Right lobe of liver (tissue), 6 donors: Measurements from ENCODE around the gene CNPY3. TPM values are rescaled to one million over a fixed set of nuclear protein-coding genes. Genes with fewer than 3 reads are reported as not detected.

Experiments used
- ATAC-seq, 4 donors: fragments of 200-7000 bp; cut with Tn5 transposase; one replicate each; pipeline ENCODE4 v1.9.1; 2020; ENCODE audit warnings: mild to moderate bottlenecking in 4 of 4, moderate library complexity in 4 of 4
- DNase-seq, 3 donors: peaks; one replicate each; pipeline ENCODE4 v3.0.0-alpha.2; 2020
- H3K27ac ChIP-seq, 3 donors: fragments of 200-600 bp; one replicate each; pipeline ENCODE4 v1.8.0; 2022
- H3K27me3 ChIP-seq, 2 donors: fragments of 200-600 bp; one replicate each; pipeline ENCODE4 v1.8.0; 2022
- H3K36me3 ChIP-seq, 4 donors: fragments of 200-600 bp; sonication (generic) in 1 of 4; one replicate each; pipeline versions ENCODE4 v1.5.1 to v1.8.0; 2017 to 2022; ENCODE audit warnings: control low read depth in 1 of 4
- H3K4me1 ChIP-seq, 4 donors: fragments of 200-600 bp; sonication (generic) in 1 of 4; one replicate each; pipeline versions ENCODE4 v1.5.1 to v1.8.0; 2017 to 2022; ENCODE audit warnings: control low read depth in 1 of 4
- H3K4me3 ChIP-seq, 3 donors: fragments of 200-600 bp; one replicate each; pipeline ENCODE4 v1.8.0; 2022
- H3K9me3 ChIP-seq, 4 donors: fragments of 200-600 bp; sonication (generic) in 1 of 4; one replicate each; pipeline versions ENCODE4 v1.5.1 to v1.8.0; 2017 to 2022; ENCODE audit warnings: control low read depth in 1 of 4
- POLR2A ChIP-seq: fragments of 450-650 bp; IDR thresholded peaks from one replicate; pipeline ENCODE4 v1.6.1; 2017; ENCODE audit warnings: antibody characterized with exemption, mild to moderate bottlenecking
- WGBS: methylation state at CpG from one replicate; pipeline ENCODE4 v1.1.6; 2018; ENCODE audit warnings: low coverage, low lambda C conversion rate; ENCODE audit not compliant: insufficient coverage; ENCODE audit errors: missing lambda C conversion rate; 5-methylcytosine and 5-hydroxymethylcytosine counted together
- intact Hi-C, 2 donors: fragments of 100-400 bp; cut with DNase I; formaldehyde crosslinking; loops; one replicate each; pipeline versions ENCODE4 v1.11.2 to v1.14.1; 2022
- total RNA-seq, 6 experiments: library from RNA; depleted of rRNA in 2 of 6; stranded (reverse); fragments of >200 nt in 2 of 6; fragmentation: NEBNext Ultra II Directional in 3 of 6; extraction: Animal tissue kit (Norgen Biotek cat#: 25700) in 3 of 6; gene quantifications; one replicate each; pipeline versions ENCODE4 v1.1.0 to v1.2.4, GENCODE V29; 2016 to 2023
- TF ChIP-seq, protein P1 (sequence below), 4 donors: fragments of 200-600 bp in 3 of 4; fragments of 450-650 bp in 1 of 4; IDR thresholded peaks; one replicate each; pipeline versions ENCODE4 v1.5.1 to v1.8.0; 2016 to 2022; ENCODE audit warnings: antibody characterized with exemption in 4 of 4, mild to moderate bottlenecking in 2 of 4
- donor health status: DM: no; HTN: yes; CAD: no.
- donor health status: DM: no; HTN: no; CAD: no.
- donor health status: DM: no; HTN: no; CAD: no.
- donor health status: DM: no; HTN: yes; CAD: no.
- donor health status: DM: no; HTN: yes; CAD: no.

CNPY3 gene
- total RNA-seq, 6 experiments from 2014 or later, result 11.1 to 75.4 (median 28.8) TPM

DNA sequence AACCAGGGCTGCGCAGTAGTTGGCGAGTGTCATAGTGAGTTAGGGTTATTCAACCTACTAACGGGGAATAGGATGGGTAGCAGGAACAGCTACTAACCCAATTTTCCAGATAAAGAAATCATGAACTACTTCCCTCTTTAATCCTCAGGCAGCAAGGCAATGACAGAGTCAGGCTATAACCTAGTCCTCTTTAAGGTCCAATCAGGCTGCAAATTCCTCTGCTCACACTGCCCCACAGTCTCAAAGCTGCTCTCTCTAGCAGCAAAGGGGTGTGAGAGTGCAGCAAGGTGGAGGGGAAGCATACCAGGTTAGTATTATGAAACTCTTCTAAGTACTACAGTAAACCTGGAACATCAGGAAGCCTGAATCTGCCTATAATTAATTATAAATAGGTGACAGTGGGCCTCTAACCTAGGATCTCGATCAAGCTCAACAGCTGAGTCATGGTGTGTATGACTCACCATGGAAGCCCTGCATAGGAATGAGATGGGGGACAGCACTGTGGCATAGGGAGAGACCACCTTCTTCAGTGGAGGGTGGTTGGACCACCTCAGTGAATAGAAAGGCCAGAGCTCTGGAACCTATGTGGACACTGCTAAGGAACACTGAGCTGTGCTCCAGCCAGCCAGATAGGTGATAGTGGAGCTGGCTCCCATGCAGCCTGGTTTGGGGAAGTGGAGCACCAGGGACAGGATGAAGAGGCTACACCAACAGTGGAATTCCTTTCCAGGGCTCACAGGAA, 41.8 kb downstream of the CNPY3 start:
- ATAC-seq (peak in 1 of 4 donors; percentile 73), DNase-seq (no peak)
- Histone ChIP-seq H3K9me3 (no peaks in the 10 kb centered on the region), H3K36me3 (peaks cover 0 to 10% (median 5%) of the 10 kb centered on the region in 4 donors), H3K4me3 (no peak overlapping the region), H3K4me1 (peaks cover 0 to 18% (median 0%) of the 10 kb centered on the region in 4 donors), H3K27me3 (no peaks in the 10 kb centered on the region), H3K27ac (no peak overlapping the region)
- intact Hi-C loops, result no loop called here
- 45% methylated on average over 1 of the region's 4 CpGs for WGBS
- TF ChIP-seq, protein P1, sequence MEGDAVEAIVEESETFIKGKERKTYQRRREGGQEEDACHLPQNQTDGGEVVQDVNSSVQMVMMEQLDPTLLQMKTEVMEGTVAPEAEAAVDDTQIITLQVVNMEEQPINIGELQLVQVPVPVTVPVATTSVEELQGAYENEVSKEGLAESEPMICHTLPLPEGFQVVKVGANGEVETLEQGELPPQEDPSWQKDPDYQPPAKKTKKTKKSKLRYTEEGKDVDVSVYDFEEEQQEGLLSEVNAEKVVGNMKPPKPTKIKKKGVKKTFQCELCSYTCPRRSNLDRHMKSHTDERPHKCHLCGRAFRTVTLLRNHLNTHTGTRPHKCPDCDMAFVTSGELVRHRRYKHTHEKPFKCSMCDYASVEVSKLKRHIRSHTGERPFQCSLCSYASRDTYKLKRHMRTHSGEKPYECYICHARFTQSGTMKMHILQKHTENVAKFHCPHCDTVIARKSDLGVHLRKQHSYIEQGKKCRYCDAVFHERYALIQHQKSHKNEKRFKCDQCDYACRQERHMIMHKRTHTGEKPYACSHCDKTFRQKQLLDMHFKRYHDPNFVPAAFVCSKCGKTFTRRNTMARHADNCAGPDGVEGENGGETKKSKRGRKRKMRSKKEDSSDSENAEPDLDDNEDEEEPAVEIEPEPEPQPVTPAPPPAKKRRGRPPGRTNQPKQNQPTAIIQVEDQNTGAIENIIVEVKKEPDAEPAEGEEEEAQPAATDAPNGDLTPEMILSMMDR (IDR thresholded peaks at IDR 0.05), result no peak
- TF ChIP-seq POLR2A, result no peak

DNA sequence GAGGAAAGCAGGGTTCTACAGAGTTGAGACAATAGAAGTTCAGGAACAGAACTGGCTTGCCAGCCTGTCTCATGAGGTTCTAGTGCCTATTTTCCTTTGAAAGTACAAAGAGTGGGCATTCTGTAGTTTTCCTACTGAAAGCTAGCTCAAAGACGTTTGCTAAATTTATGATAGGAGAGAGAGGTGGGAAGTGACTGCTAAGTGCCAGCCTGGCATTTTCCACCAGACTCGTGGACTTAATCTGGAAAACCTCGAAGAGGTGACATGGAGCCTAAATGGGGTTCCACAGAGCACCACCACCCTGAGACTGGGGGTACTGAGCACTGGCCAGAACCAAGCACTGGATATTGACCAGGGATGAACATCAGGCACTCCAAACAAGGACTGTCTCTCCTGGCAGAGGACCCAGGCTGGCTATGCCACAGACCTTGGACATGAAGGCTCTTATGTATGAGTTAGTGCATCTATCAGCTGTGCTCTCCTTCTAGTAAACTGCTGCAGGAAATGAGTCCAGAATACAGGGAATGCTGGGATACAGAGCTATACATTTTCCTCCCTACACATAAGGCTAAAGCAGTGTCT, 42.6 kb downstream of the CNPY3 start:
- DNase-seq (no peak), ATAC-seq (no peak)
- Histone ChIP-seq H3K4me1 (peaks cover 0 to 18% (median 0%) of the 10 kb centered on the region in 4 donors), H3K9me3 (no peaks in the 10 kb centered on the region), H3K36me3 (peaks cover 0 to 4% (median 2%) of the 10 kb centered on the region in 4 donors), H3K27me3 (no peaks in the 10 kb centered on the region), H3K4me3 (no peak overlapping the region), H3K27ac (no peak overlapping the region)
- TF ChIP-seq, protein P1 (IDR thresholded peaks at IDR 0.05), result no peak
- no peak for TF ChIP-seq POLR2A
- intact Hi-C loops, result no loop called here
- WGBS, result 80% methylated on average over 2 of the region's 3 CpGs

- Histone ChIP-seq H3K9me3 (no peaks in the 10 kb centered on the region), H3K27ac (no peak overlapping the region), H3K4me3 (no peak overlapping the region), H3K27me3 (no peaks in the 10 kb centered on the region), H3K36me3 (peaks cover 0 to 3% (median 0%) of the 10 kb centered on the region in 4 donors), H3K4me1 (peaks cover 0 to 30% (median 2%) of the 10 kb centered on the region in 4 donors)
- ATAC-seq, result no peak
- DNase-seq, result no peak
- 71% methylated on average over 3 of the region's 3 CpGs for WGBS
- intact Hi-C loops, result no loop called here
- no peak for TF ChIP-seq POLR2A
- TF ChIP-seq, protein P1 (IDR thresholded peaks at IDR 0.05), result no peak
These were observed 44.6 kb downstream of the CNPY3 start for GRCh38 chr6:42973926-42974325.

DNA sequence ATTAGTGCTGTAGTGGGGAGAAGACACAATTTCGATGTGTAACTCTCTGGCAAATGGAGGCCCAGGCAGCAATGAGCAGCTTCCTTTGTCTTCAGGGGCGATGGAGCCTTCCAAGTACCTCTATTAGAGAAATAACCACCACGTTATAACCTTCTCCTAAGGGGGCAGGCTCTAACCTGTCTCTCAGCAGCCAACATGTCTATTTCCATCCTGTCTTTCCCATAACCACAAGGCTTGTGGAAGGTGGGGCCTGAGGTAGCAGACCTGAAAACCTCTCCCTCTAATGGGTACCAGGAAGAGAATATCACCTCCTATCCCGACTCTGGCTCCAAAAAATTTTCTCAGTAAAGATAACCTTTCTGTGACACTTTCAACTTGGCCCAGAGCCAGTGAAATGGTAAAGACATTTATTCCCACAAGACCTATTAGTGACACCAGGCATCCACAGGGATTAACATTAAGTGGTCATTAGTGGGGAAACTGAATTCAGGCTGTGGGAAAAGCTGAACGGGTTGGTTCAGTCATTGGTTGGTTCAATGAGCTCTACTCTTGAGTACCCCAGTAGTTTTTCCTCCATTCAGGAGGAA, 45.7 kb downstream of the CNPY3 start:
- intact Hi-C loops, result no loop called here
- Histone ChIP-seq H3K9me3 (no peaks in the 10 kb centered on the region), H3K27me3 (no peaks in the 10 kb centered on the region), H3K4me3 (no peak overlapping the region), H3K4me1 (peaks cover 0 to 29% (median 2%) of the 10 kb centered on the region in 4 donors), H3K36me3 (no peaks in the 10 kb centered on the region), H3K27ac (no peak overlapping the region)
- WGBS, result 75% methylated on average over 5 of the region's 5 CpGs
- no peak for DNase-seq
- TF ChIP-seq POLR2A, result no peak
- no peak for ATAC-seq

DNA sequence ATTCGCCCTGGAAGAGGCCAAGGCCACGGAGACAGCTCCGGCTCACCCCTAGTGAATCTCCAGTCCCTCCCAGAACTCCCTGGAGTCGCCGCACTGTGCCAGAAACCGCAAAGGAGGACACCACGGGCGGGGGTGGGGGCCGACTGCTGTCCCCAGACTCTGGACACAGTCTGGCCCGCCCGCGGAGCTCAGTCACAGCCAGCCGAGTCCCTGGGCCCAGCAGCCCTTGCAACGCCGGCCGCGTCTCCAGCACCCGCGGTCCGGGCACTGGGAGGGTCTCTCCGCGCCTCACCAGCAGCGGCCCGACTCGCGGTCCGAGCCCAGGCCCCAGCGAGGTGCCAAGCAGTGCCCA, 49.2 kb downstream of the CNPY3 start:
- Histone ChIP-seq H3K27me3 (no peaks in the 10 kb centered on the region), H3K36me3 (no peaks in the 10 kb centered on the region), H3K27ac (peak overlapping the region; percentile 77 to 87 (median 82)), H3K9me3 (no peaks in the 10 kb centered on the region), H3K4me3 (peak overlapping the region; percentile 85 to 99 (median 95)), H3K4me1 (peaks cover 0 to 20% (median 2%) of the 10 kb centered on the region in 4 donors)
- DNase-seq (peak in 2 of 3 donors; percentile 43 to 62), ATAC-seq (peak; percentile 39 to 52 (median 41))
- WGBS, result 0% methylated on average over 5 of the region's 28 CpGs
- intact Hi-C loops, result no loop called here
- no peak for TF ChIP-seq POLR2A
- TF ChIP-seq, protein P1 (IDR thresholded peaks at IDR 0.05), result no peak
